ENCODE data around the gene ZNF302.

ZNF302 gene

GRCh38 chr19:34671972-34672371 lies 5.5 kb upstream of the ZNF302 start:
- DNase-seq (ENCODE audit: low read depth), result no peak
- H3K4me3 ChIP-seq (ENCODE audit: low read length), result no peak overlapping the region
- no peak for TF ChIP-seq CTCF (conservative IDR thresholded peaks at IDR 0.05; ENCODE audit: low read length)

- no peak for TF ChIP-seq CTCF (conservative IDR thresholded peaks at IDR 0.05; ENCODE audit: low read length)
- H3K4me3 ChIP-seq (ENCODE audit: low read length), result no peak overlapping the region
- no peak for DNase-seq (ENCODE audit: low read depth)
Measured at GRCh38 chr19:34673590-34673989, 3.9 kb upstream of the ZNF302 start.

- no peak for TF ChIP-seq CTCF (conservative IDR thresholded peaks at IDR 0.05; ENCODE audit: low read length)
- no peak for DNase-seq (ENCODE audit: low read depth)
- no peak overlapping the region for H3K4me3 ChIP-seq (ENCODE audit: low read length)
Measured at GRCh38 chr19:34675250-34675649, 2.2 kb upstream of the ZNF302 start.

GRCh38 chr19:34675919-34676318 lies 1.6 kb upstream of the ZNF302 start:
- DNase-seq (ENCODE audit: low read depth), result no peak
- TF ChIP-seq CTCF (conservative IDR thresholded peaks at IDR 0.05; ENCODE audit: low read length), result no peak
- H3K4me3 ChIP-seq (ENCODE audit: low read length), result no peak overlapping the region

- TF ChIP-seq CTCF (conservative IDR thresholded peaks at IDR 0.05; ENCODE audit: low read length), result no peak; the same call in 1 of the 2 replicates
- H3K4me3 ChIP-seq (ENCODE audit: low read length), result peak within 1 kb of the TSS; percentile 72
- no peak for DNase-seq (ENCODE audit: low read depth)
Measured at GRCh38 chr19:34676697-34677385, 637 bp upstream of the ZNF302 start, which contains the start of gene SCGB2B2. Gene SCGB2B2, minus strand, starts transcription at chr19:34677159. Its CDS starts 82,596 bp downstream, at chr19:34594563.

GRCh38 chr19:34678085-34678412 lies 571 bp downstream of the ZNF302 start:
- TF ChIP-seq CTCF (conservative IDR thresholded peaks at IDR 0.05; ENCODE audit: low read length), result no peak
- peak overlapping the region; percentile 72 for H3K4me3 ChIP-seq (ENCODE audit: low read length)
- DNase-seq (ENCODE audit: low read depth), result no peak

GRCh38 chr19:34678421-34678820 lies 943 bp downstream of the ZNF302 start:
- no peak for TF ChIP-seq CTCF (conservative IDR thresholded peaks at IDR 0.05; ENCODE audit: low read length)
- no peak for DNase-seq (ENCODE audit: low read depth)
- H3K4me3 ChIP-seq (ENCODE audit: low read length), result peak overlapping the region; percentile 72
